ENCODE results near the gene GADL1.

DNA sequence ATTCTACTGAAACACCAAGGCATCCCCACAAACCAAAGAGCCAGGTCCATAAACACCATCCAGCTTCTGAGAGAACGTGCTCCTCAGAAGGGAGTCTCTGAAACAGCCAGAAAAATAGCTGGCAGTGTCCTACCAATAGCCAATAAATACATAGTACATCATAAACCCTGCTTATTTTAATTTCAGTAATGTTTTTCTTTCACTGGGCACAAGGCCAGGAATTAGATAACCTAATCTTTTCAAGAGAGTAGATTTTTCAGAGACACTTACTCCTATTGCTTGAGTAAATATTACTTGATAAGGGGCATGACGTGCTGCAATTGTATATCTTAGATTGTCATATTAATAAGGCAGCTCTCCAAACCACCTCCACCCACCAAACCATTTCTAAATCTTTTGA, 22.7 kb downstream of the GADL1 start:
- TF ChIP-seq SPI1 (IDR thresholded peaks at IDR 0.05; ENCODE audit: low read depth, low read length) (no peak), POLR2A (IDR thresholded peaks at IDR 0.05; ENCODE audit: low read depth, low read length) (no peak), POLR2AphosphoS5 (IDR thresholded peaks at IDR 0.05; ENCODE audit: low read depth, low read length) (no peak), TAF1 (IDR thresholded peaks at IDR 0.05; ENCODE audit: low read depth, low read length) (no peak)

Measured in GM12891 (cell line).